Body of pancreas (tissue), 4 donors: ENCODE results near the gene PLP1.

Source experiments
- POLR2A ChIP-seq, 3 donors: fragments of 450-650 bp; IDR thresholded peaks; one replicate each; pipeline ENCODE4 v1.6.1; 2016; ENCODE audit warnings: antibody characterized with exemption in 3 of 3, mild to moderate bottlenecking in 2 of 3
- TF ChIP-seq, protein P1 (sequence below), 7 experiments: fragments of 450-650 bp in 4 of 7; fragments of 200-600 bp in 3 of 7; sonication (generic) in 3 of 7; IDR thresholded peaks; one replicate each; pipeline ENCODE4 v1.5.1; 2016 to 2019; ENCODE audit warnings: antibody characterized with exemption in 7 of 7

DNA sequence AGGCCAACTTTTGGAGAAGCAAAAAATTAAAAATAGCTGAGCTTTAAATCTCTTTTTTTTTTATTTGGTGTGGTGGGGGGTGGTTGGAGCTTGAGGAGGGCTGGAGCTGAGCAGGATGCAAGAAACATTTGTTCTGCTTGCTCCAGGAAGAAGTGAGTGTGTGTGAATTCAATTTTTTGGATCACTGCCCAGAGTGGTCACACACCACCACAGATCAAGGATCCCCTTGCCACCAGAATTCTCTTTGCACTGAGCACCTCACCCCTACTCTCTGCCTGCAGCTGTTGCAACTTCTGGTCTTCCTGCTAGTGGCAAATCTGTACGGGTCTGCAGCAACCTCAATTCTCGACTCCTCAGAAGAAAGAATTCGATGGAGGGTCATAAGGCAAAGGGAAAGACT lies 19.9 kb upstream of the PLP1 start:
- TF ChIP-seq, protein P1, sequence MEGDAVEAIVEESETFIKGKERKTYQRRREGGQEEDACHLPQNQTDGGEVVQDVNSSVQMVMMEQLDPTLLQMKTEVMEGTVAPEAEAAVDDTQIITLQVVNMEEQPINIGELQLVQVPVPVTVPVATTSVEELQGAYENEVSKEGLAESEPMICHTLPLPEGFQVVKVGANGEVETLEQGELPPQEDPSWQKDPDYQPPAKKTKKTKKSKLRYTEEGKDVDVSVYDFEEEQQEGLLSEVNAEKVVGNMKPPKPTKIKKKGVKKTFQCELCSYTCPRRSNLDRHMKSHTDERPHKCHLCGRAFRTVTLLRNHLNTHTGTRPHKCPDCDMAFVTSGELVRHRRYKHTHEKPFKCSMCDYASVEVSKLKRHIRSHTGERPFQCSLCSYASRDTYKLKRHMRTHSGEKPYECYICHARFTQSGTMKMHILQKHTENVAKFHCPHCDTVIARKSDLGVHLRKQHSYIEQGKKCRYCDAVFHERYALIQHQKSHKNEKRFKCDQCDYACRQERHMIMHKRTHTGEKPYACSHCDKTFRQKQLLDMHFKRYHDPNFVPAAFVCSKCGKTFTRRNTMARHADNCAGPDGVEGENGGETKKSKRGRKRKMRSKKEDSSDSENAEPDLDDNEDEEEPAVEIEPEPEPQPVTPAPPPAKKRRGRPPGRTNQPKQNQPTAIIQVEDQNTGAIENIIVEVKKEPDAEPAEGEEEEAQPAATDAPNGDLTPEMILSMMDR (IDR thresholded peaks at IDR 0.05) = no peak
- no peak for TF ChIP-seq POLR2A (IDR thresholded peaks at IDR 0.05)
